SK-N-DZ (cell line): ENCODE results near the gene LITAFD.

Experiments used
- DNase-seq: peaks from one replicate; pipeline ENCODE4 v3.0.0-alpha.2; 2015; ENCODE audit warnings: low spot score

The LITAFD gene

GRCh38 chr16:8920645-8921346 lies 38.6 kb downstream of the LITAFD start:
- no peak for DNase-seq

- DNase-seq, result no peak
Observed at GRCh38 chr16:8921347-8921984, 39.3 kb downstream of the LITAFD start.

- no peak for DNase-seq
Observed at GRCh38 chr16:8923199-8923598, 41.0 kb downstream of the LITAFD start.

DNA sequence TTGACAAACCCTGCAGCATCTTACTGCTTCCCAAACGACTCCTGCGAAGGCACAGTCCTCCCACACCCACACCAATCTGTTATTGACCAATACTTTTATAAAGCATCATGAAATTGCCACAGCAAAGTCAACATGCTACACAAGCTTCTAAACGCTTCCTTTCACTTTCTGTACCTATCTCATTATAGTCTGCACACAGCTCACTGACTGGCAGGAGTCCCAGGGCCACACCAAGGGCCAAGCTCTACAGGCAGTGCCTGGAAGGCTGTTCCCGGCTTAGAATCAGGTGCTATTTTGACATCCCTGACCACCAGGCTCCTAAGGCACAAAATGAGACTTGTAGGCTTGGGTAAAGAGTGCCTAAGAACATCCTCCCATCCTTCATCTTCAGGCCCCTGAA lies 42.1 kb downstream of the LITAFD start:
- DNase-seq, result no peak

DNA sequence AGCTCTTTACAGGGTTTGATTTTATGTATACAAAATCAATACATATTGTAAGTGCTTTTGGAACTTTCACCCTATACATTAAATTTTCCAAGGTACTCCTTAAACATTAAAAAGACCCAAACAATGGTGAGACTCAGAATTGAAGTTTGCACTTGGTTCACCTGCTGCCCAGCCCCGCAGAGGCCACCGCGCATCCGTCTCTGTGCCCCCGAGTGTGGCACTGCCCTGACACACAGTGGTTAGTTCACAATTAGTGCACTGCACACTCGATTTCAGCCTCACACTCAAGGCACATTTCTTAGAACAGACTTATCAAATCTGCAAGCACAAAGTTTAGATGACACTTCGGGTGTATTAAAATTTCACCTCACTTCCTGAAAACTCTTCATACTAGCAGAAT lies 43.3 kb downstream of the LITAFD start:
- no peak for DNase-seq

DNA sequence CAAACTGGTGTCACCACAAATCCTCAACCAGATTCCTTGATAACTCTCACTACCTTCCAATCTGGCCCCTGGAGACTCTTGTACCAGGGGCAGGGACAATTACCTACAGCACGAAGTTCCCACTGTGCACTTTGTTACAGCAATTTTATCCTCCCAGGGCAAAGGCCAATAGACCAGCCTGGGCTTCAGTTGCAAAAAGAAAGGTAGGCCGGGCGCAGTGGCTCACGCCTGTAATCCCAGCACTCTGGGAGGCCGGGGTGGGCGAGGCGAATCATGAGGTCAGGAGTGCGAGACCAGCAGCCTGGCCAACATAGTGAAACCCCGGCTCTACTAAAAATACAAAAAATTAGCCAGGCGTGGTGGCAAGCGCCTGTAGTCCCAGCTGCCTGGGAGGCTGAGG lies 44.7 kb downstream of the LITAFD start:
- DNase-seq, result no peak

DNA sequence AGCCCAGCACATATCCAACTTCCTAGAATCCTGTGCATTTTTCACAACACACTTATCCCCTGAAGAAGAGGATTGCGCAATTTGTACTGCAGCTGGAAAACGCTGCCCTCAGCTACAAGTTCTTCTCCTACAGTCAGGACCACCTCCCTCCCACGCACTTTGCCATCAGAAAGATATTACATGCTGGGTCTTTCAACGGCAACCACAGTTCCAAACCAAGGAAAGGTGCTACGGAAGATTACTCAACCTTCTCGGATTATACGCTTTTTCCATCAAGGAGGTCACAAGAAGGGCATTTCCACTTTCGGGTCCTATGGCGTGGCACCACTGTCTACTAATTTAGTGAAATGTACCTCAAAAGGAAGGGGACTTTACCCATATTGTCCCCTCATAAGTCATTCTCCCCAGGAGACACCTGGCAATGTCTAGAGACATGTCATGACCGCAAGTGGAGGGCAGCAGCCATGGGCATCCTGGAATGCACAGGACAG lies 46.4 kb downstream of the LITAFD start:
- DNase-seq, result no peak

- peak; percentile 62 for DNase-seq
Observed at GRCh38 chr16:8929086-8929748, 47.1 kb downstream of the LITAFD start.

DNA sequence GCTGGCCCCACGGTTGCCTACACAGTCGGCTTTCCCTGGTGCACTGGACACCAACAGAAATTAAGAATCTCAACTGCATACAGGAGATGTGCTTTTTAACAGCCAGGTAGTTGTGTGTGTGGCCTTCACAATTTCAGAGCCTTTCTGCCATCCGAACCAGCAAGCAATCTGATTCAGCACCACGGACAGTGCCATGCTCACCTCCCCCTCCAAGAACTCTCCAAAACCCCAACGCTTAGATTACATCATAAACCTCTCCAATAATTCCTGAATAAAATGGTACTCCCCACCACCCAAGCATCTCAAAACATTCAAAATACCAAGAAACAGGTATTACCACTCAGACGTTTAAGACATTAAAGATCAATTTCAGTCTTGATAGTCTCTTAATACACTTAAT lies 49.7 kb downstream of the LITAFD start:
- no peak for DNase-seq

DNA sequence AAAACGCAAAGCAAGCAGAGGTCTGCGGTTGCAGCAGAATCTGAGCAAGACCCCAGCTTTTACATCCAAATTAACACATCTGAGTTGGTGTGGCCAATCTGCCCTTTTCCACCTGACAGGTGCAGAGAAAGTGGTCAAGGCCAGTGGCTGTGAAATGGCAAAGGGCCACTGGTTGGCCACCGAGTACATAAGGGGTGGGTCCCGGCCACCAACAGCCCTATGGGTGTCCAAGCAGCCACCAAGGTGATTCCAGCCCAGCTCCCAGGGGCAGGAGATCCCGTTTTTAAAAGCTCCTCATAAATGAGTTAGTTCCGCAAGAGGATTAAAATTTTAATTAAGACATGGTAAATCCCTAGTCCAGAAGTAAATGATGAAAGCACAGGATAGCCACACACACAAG lies 52.5 kb downstream of the LITAFD start:
- no peak for DNase-seq
